Measurements from ENCODE around the gene MAST4.

MAST4 gene

DNA sequence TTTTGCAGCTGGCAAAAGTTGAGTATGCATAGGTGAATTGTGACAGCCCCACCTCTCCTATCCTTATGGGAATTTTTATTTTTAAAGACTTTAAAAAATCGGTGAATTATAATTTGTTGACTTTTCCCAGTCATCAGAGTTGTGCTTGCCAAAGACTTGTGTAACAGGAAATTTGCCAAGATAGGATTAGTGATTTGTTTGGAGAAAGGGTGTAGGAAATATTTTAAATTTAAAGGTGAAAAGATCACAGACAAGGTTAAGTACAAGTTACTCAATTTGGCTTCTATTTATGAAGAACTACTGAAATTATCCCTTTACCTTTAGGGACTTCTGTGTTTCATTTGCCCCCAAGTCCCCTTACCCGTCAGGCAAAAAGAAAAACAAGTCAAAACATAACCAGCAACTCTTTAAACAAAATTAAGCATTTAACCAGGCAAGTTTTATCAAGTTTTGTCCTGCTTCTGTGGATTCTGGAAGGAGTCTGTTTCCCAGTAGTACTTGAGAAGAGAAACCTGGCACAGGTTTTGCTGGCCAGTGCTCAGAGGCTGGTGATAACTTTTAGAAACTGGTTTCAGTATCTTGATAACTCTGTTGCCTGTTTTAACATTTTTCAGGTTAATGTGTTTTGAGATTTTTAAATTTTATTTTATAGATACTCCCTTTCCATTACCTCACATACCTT is 285.4 kb downstream of the MAST4 start:
- DNase-seq, result no peak

DNA sequence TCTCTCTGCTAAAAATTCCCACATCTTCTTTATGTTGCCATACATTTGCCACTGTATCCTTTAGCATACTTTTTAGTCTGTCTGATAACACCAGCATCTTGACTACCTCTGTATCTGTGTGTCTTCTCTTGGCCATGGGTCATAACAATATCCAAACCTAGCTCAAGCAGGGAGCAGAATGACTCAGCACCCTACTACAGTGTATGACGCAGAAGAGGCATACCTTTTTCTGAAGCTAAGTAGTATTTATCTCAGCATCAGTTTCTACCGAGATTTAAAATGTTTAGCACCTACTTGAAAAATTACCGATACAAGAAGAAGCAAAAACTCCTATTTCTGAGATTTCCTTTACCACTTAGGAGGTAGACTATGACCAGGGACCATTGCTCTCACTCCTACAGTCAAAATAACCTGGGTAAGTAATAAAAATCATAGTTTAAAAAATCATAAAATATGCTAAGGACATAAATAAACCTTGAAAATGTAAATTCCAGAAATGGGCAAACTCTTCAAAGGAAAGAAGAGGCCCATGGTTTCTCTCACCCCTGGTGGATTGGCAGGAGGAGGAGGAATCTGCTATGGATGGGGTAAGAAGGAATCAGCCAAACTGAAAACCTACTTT is 286.5 kb downstream of the MAST4 start:
- DNase-seq, result no peak

DNA sequence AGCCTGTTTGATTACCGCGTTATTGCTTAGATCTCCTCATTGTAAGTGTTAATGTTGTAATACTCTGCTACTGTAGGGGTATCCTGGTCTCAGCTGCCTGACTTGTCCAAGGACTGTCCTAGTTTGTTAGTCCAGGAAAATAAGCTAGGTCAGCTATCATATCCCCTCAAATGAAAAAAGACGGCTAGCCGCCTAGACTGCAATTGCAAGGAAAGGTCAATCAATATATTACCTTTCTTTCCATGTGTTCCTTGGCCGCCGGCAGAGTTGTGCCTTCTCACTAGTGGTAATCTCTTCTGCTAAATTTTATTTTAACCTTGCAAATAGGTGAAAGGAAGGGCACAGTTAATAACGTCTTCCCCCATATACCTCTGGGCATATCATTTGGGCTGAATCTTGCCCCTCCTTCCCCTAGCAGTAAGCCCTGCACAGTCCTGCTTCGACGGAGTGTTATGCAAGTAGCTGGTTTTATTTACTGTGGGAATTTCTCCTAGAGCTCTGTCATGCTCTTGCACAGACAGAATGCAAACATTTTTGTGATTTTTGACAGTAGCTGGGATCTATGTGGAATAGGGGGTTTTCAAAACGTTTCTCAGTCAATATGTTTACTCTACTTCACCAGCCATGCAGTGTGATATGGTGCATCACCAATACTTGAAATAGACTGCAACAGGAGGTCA is 288.5 kb downstream of the MAST4 start:
- DNase-seq, result no peak

DNA sequence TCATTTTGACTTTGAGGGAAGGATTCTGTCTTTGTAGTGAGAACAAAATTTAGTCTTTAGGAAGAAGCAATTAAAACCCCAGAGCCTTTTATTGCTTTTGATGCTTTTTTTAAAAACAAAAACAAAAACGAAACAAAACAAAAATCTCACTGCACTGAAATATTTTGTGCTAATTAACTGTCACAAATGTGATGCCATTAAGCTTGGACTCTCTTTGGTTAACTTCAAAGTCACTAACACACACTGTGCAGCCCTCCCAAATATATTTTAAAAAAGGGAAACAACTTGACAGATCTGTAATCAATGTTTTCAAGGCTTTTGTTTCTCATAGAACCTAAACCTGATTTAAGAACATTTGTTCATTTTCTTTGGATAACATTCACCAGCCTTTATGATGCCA is 290.7 kb downstream of the MAST4 start:
- DNase-seq, result no peak

DNA sequence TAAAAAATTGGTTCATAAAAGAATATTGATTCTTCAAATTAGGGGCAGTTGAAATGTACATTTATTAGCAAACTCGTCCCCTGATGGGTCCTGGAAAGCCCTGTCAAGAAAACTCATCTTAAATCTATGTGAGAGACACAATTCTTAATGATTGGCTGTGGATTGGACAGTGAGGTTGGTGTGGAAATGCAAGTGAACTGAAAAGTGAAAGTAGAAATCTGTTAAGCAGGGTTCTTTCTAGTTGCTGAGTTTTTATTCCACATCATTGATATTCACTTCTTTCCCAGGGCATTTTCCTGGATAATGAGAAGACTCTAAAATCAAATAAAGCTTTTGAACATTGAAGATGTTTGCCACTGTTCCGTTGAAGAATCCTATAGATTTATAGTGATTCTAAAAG is 292.4 kb downstream of the MAST4 start:
- no peak for DNase-seq

DNA sequence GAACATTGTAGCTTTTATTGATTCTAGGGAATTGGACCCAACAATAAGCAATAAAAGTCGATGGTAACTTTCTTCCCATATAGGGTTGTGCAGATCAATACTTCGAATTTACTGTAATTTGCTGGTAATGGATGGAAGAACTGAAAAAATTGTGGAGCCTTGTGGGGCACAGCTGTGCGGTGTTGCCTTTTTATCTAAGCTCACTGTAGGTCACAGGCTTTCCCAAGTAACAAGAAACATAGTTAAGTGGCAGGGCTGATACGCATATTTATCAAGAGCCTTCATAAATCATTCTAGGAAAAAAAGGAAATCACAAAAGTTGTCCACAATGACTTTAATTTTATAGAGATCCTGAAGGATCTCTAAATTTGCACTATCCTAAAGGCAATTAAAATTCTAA is 292.9 kb downstream of the MAST4 start:
- no peak for DNase-seq

DNA sequence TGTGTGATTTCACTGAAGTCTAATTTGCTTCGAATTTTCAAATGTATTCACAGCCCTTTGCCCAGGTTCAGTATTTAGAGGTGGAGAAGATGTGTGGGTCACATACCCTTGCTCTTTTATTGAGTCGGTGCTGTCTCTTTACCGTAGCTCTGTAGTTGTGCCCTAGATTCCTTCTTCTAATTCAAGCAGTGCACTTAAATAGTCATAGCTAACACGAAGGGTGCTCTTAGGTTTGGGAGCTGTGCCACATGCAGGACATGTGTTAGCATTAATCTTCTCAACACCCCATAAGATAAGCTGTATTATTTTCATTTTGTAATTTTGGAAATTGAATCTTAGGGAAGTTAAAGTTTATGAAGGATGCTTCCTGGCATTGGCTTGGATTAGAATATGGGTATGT is 293.3 kb downstream of the MAST4 start:
- no peak for DNase-seq

DNA sequence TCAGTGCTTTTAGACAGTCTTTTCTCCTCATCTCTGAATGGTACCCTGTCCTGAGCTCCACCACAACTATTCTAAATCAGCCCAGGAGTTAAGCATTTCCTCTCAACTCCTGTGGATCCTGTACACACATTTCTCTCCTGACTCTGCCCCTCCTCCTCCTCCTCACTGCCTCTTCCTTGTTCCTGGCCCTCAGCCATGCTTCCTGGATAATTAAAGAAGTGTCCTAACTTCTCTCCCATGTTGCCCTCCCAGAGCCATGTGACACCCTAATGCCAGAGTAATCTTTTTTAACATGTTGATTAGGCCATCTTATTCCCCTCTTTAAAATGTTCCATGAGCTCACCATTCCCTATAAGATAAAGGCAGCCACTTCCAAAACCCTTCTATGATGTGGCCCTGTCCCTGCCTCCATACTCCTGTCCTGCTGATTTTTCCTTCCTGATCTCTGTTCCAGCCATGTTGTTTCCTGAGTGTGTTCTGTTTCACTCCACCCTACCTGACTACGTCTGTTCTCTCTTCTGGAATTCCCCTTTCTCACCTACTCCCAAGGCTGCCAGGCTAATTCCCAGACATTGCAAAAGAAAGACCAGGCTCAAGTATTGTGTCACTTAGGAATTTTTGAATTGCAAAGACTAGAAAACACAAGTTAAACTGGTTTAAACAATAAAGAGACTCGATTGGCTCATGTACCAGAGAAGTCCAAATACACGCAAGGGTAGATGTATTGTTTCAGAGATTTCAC is 295.2 kb downstream of the MAST4 start:
- no peak for DNase-seq

DNA sequence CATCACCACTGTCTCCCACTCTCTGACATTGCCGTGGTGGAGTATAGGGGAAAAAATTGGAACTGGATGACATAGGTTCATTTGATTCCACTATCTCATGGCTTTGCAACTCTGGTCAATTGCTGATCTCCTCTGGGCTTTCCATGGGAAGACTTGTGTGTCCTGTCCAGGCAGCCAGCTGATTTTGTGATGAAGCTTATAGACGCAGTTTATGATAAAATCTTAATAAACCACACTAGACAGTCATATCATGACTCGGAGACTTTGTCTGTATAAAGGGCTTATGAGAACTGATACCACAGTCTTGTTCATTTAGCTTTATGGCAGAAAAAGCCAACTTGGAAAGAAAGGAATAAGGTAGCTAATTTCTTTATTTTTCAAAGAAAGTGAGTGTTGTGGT is 296.5 kb downstream of the MAST4 start:
- no peak for DNase-seq

DNA sequence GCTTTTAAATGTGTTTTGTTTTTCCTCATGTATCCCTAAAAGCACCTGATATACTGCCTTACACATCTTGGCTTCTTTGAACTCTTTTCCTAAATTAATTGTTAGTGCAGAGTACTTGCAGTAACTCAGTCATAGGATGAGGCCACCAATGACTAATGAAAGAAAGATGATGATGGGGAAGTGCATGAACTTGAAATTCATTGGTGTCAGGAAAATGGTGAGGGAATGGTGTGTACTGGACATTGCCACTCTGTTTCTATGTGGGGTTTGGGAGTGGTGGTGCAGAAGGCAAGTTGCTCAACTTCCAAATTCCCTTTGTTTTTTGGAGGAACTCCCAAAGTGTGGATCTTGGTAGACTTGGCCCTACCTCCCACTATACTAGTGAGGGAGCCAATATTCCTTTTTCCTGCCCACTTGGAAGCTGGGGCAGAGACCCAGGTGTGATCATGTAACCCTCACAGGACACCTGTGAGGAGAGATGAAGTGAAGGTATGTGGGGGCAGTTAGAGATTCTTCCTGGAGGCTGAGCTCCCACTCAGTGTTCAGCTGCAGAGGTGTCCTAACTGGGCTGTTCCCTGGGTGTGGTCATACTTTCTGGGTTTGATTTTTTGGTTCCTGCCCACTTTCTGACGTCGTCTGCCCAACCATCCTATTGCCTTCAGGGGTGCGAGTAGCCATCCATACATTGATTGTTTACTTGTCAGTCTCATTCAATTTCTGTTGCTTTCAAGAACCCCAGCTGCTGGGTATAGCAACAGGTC is 298.5 kb downstream of the MAST4 start:
- DNase-seq, result no peak

DNA sequence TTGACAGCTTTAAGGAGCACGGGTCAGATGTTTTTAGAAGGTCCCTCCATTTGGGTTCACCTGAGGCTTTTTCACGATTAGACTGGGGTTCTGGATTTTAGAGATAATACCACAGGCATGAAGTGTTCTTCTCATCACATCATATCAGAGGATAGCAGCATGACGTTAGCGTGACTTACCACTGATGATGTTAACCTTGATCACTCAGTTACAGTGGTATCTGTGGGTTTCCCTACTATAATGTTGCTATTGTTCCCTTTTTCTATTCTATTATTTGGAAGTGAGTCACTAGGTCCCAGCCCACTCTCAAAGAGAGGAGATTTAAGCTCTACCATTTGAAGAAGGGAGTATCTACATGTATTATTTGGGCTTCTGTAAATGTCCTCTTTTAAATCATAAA is 300.0 kb downstream of the MAST4 start:
- no peak for DNase-seq

DNA sequence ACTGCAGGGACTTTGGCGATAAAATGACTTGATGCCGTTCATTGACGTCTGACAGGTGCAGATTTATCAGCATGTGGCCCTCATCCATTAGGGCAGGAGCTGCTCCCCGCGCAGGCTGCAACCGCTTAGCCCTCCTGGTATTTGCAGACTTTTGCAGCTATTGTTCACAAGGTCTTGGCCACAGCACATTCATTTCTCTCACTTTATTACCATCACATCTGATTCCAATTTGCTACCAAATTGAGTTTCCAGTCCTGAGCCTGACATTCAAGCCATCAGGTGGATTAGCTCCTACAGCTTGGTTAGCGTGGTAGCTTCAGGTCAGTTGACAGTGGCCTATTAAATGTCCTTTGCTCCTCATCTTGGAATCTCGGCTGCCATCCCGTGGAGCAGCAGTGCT is 301.2 kb downstream of the MAST4 start:
- no peak for DNase-seq

DNA sequence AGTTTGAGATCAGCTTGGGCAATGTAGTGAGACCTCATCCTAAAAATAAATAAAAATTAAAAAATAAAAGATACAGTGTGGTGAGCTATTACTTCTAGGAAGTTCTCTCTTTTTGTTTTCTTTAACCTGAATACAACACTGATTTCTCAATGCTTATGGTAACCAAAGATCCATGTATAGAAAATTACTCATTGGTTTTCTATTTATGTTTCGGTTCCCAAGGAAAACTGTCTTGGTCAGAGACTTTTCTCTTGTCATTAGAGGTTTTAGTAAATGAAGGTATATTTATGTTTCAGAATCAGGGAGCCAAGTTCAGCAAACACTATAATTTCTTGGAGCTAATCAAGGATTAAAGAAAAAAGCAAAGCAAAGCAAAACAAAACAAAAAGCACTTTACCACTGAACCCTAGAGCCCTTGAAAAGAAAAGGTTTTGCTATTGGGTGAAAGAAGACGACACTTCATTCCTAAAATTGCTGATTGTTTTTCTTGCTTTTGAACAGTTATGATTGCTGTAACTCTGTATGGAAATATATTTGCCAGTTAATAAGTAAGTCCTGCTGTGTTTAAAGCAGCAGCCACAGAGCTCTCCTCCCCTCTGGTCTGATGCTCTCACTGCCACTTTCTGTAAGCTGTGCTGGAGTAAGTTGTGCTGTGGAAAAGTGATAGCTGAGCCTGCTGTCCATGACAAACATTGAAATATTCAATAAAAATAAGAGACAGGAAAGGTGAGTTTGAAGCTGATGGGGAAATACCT is 302.2 kb downstream of the MAST4 start:
- no peak for DNase-seq

DNA sequence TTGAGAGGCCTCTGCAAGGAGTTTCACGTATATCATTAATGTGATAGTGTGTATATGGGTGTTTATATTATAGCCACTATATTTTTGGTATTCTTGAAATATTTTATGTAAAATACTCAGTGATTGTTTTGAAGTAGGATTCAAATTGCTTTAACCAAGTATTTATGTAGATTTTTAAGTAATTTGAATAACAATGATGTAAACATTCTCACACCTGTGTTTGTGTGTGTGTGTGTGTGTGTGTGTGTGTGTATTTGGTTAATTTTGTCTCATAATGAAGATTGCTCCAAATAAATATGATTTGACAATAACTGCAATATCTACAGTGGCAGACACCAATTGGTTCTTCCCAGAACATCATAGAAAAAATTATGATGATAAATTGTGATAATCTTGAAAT is 307.0 kb downstream of the MAST4 start:
- DNase-seq, result no peak

DNA sequence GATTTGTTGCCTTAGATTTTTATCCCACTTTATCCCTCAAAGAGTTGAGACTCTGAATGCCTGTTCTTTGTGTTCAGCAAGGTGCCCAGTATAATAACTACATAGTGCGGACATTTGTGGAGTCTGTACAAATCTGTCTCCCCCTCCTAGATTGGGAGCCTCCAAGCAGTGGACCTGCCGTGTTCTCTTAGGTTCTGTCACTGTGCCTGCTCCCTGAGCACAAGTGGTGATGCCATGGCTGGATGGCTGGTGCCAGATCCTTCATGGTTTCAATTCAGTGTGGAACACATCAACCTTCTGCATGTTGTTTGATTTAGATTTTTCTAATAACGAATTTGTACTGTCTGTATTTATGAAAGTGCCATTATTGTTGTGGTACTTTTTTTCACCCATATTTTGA is 307.5 kb downstream of the MAST4 start:
- DNase-seq, result no peak

DNA sequence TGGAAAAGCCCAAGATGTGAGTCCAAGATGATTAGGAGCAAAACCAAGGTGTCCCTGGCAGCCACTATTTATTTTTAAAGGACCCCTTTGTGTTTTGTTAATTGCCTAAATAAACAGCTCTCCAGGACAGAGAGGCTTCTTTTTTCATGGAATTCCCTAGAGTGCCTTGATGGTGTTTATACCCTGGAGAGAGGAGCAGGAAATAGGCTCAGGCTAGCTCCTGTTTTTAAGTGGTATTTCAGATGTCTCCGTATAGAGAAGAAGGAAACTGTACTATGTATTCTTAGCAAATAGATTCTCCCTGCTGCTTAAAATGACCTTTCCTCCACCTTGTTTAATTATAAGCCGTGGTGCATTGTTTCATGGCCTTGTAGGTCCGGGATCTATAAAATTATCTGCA is 308.0 kb downstream of the MAST4 start:
- no peak for DNase-seq

DNA sequence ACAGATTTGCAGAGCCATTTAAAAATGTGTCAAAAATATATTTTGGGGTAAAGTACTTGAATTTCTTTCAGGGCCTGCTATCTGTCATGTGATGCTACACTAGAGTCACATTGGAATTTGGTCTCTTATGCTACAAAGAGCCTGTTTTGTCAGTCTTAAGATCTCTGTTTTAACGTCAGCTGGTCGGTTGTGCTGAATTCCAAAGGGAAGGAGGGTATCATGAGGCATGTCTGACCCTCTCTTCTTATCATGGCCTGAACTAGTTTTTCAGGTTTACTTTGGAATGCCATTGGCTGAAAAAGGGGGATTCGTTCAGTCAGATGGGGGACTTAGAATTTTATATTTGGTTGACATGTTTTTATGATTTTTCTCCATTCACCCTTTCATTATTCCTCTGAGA is 309.8 kb downstream of the MAST4 start:
- DNase-seq, result no peak

DNA sequence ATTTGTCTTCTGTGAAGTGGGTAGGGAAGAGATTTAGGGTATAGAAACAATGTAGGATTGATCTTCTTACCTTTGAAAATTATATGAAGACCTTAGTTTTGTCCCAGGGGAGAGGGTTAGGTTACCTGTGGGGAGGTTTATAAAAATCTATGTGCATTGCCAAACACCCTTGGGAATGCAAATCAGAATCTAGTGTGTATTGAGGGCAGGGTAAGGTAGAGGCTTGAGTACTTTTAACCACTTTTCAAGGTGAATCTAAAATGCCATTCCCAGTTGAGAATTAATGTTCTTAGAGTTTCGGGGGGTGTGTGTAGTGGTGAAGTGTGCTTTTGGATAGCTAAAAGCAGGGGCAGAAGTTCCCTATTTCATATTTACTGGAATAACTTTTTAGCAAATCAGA is 312.0 kb downstream of the MAST4 start:
- DNase-seq, result no peak

DNA sequence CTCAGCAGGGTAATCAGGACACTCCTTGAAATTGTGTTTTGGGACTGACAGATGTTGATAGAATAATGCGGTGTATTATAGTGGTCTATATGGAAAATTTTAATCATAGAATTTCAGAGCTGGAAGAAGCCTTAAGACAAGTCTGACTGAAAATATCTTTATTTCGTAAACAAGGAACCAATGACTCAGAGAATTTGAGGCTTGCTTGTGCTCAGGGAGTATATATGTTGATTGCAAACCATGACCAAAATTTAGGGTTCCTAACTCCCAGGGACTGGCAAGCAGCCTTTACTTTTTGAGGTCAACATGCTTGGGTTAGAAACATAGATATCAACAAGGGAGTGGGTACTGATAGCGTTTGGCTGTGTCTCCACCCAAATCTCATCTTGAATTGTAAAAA is 313.2 kb downstream of the MAST4 start:
- no peak for DNase-seq

DNA sequence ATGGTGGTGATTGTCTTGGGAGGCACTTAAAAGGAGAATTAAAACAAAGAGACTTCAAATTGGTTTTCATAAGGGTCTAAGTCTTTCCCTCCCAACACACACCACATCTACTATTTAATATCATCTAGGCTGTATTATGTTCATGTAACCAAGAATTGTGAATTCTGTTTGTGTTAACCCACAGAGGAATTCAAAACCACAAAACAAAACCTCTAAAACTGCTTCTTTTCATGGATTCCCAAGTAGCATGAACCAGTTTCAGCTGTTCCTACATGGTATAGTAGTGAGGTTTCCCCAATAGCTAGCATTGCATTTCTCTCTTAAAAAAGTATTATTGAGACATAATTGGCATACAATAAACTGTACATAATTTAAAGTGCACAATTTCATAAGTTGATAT is 316.6 kb downstream of the MAST4 start:
- no peak for DNase-seq

DNA sequence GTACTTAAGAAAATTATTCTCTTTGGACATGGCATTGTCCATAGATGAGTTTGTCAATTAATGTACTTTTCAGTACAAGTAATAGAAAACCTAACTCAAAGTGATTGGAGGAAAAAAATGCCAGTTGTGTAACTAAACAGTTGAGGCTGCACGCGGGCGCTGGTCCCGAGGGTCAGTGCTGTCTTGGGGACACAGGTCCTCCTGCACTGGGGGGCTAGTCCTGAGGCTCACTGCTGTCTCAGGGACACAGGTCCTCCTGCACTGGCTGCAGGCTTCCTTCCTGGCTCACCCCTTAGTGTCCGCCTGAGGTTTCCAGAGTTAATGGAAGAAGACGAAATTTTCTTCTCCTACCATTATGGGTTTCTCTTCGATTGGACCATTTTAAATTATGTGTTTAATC is 319.3 kb downstream of the MAST4 start:
- DNase-seq, result no peak

DNA sequence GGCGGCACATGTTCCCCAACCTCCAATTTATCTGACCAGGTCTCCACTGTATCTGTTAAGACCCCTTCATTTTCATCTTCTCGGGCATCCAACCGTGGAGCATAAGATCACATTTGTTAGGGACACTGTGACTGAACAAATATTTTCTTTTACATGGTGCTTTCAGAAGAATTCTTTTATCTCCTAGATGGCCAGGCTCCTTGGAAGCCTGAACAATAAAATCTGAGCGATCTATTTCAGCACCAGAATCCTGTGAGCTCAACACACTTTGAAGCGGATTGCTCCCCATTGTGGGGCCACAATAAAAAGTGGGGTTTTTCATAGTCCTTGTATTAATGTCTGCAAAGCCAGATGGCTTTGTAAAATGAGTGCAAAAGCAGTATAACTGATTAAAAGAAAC is 326.7 kb downstream of the MAST4 start:
- DNase-seq, result no peak
